Esophagus (tissue), 2 donors: ENCODE measurements around the gene NUDT15. TPM values are rescaled to one million over a fixed set of nuclear protein-coding genes. Genes with fewer than 3 reads are reported as not detected.

ENCODE experiments used
- H3K27ac ChIP-seq, 2 donors: one replicate each; pipeline ENCODE4 v1.5.1; 2013; ENCODE audit warnings: low read depth in 2 of 2, mild to moderate bottlenecking in 2 of 2, inconsistent platforms in 1 of 2, low read length in 1 of 2, moderate library complexity in 1 of 2
- H3K27me3 ChIP-seq, 2 donors: one replicate each; pipeline ENCODE4 v1.6.1; 2013; ENCODE audit warnings: low read length in 2 of 2, control low read depth in 1 of 2, mild to moderate bottlenecking in 1 of 2; ENCODE audit not compliant: insufficient read depth in 2 of 2, control insufficient read depth in 1 of 2
- H3K36me3 ChIP-seq, 2 donors: one replicate each; pipeline ENCODE4 v1.6.1; 2013; ENCODE audit warnings: low read length in 1 of 2; ENCODE audit not compliant: control insufficient read depth in 2 of 2, insufficient read depth in 2 of 2
- H3K4me1 ChIP-seq, 2 donors: one replicate each; pipeline ENCODE4 v1.6.1; 2013; ENCODE audit warnings: low read length in 1 of 2; ENCODE audit not compliant: control insufficient read depth in 2 of 2, insufficient read depth in 2 of 2
- H3K4me3 ChIP-seq, 2 donors: one replicate each; pipeline ENCODE4 v1.5.1; 2013; ENCODE audit warnings: low read length in 2 of 2, mild to moderate bottlenecking in 2 of 2, low read depth in 1 of 2, moderate library complexity in 1 of 2
- H3K9me3 ChIP-seq, 2 donors: one replicate each; pipeline ENCODE4 v1.6.1; 2013; ENCODE audit warnings: mild to moderate bottlenecking in 2 of 2, low read depth in 1 of 2, low read length in 1 of 2, moderate library complexity in 1 of 2; ENCODE audit not compliant: control insufficient read depth in 2 of 2, insufficient read depth in 1 of 2
- WGBS, 2 donors: extraction: QIAGEN DNeasy Blood & Tissue Kit; methylation state at CpG; one replicate each; pipeline ENCODE4 v1.1.7; 2013; 5-methylcytosine and 5-hydroxymethylcytosine counted together
- polyA plus RNA-seq, 2 donors: library from polyadenylated mRNA; stranded (reverse); fragments of 200-250 nt; gene quantifications; one replicate each; pipeline ENCODE4 v1.2.3, GENCODE V29; 2013
- donor health status: healthy with polysubstance abuse.
- donor health status: Bipolar disorder and iron deficiency.

NUDT15 gene
- polyA plus RNA-seq, 2 donors, result 16.8 to 16.9 TPM

GRCh38 chr13:48004201-48004600 lies 33.3 kb upstream of the NUDT15 start:
- 91 to 95% methylated on average over 2 of the region's 2 CpGs for WGBS, 2 donors
- H3K4me1 ChIP-seq, result no peaks in the 10 kb centered on the region
- no peaks in the 10 kb centered on the region for H3K27me3 ChIP-seq
- no peak overlapping the region for H3K4me3 ChIP-seq
- H3K36me3 ChIP-seq, result no peaks in the 10 kb centered on the region
- no peak overlapping the region for H3K27ac ChIP-seq
- H3K9me3 ChIP-seq, result no peaks in the 10 kb centered on the region

GRCh38 chr13:48006396-48006795 lies 31.1 kb upstream of the NUDT15 start:
- H3K9me3 ChIP-seq, result no peaks in the 10 kb centered on the region
- no peaks in the 10 kb centered on the region for H3K27me3 ChIP-seq
- H3K36me3 ChIP-seq, result no peaks in the 10 kb centered on the region
- H3K27ac ChIP-seq, result no peak overlapping the region
- H3K4me3 ChIP-seq, result no peak overlapping the region
- WGBS, 2 donors, result 33 to 72% methylated on average over 1 of the region's 1 CpG
- no peaks in the 10 kb centered on the region for H3K4me1 ChIP-seq

- 24 to 38% methylated on average over 1 of the region's 1 CpG for WGBS, 2 donors
- H3K27ac ChIP-seq, result peak overlapping the region; percentile 34 to 59
These were observed 28.2 kb upstream of the NUDT15 start for GRCh38 chr13:48009284-48009683.

GRCh38 chr13:48010698-48011097 lies 26.8 kb upstream of the NUDT15 start:
- H3K27me3 ChIP-seq, result no peaks in the 10 kb centered on the region
- H3K4me3 ChIP-seq, result no peak overlapping the region
- no peak overlapping the region for H3K27ac ChIP-seq
- H3K36me3 ChIP-seq, result no peaks in the 10 kb centered on the region
- H3K9me3 ChIP-seq, result no peaks in the 10 kb centered on the region
- WGBS, 2 donors, result 75 to 85% methylated on average over 4 of the region's 4 CpGs
- H3K4me1 ChIP-seq, result no peaks in the 10 kb centered on the region

More at GRCh38 chr13:48009284-48009683, 28.2 kb upstream of the NUDT15 start:
- Histone ChIP-seq H3K27me3 (no peaks in the 10 kb centered on the region), H3K4me3 (no peak overlapping the region), H3K36me3 (no peaks in the 10 kb centered on the region), H3K9me3 (no peaks in the 10 kb centered on the region), H3K4me1 (no peaks in the 10 kb centered on the region)

GRCh38 chr13:48012668-48013067 lies 24.9 kb upstream of the NUDT15 start:
- WGBS, 2 donors, result 98 to 100% methylated on average over 1 of the region's 1 CpG
- no peaks in the 10 kb centered on the region for H3K4me1 ChIP-seq

GRCh38 chr13:48014359-48014758 lies 23.2 kb upstream of the NUDT15 start:
- Histone ChIP-seq H3K27ac (no peak overlapping the region), H3K4me3 (no peak overlapping the region), H3K27me3 (no peaks in the 10 kb centered on the region), H3K4me1 (no peaks in the 10 kb centered on the region), H3K36me3 (no peaks in the 10 kb centered on the region), H3K9me3 (no peaks in the 10 kb centered on the region)
- 53 to 55% methylated on average over 2 of the region's 2 CpGs for WGBS, 2 donors

More at GRCh38 chr13:48012668-48013067, 24.9 kb upstream of the NUDT15 start:
- Histone ChIP-seq H3K27ac (no peak overlapping the region), H3K4me3 (no peak overlapping the region), H3K36me3 (no peaks in the 10 kb centered on the region), H3K9me3 (no peaks in the 10 kb centered on the region), H3K27me3 (no peaks in the 10 kb centered on the region)

- Histone ChIP-seq H3K36me3 (no peaks in the 10 kb centered on the region), H3K27me3 (no peaks in the 10 kb centered on the region), H3K4me1 (no peaks in the 10 kb centered on the region), H3K27ac (no peak overlapping the region), H3K4me3 (no peak overlapping the region), H3K9me3 (no peaks in the 10 kb centered on the region)
- WGBS, 2 donors, result 88 to 93% methylated on average over 2 of the region's 2 CpGs
These were observed 18.9 kb upstream of the NUDT15 start for GRCh38 chr13:48018637-48019036.

- Histone ChIP-seq H3K4me1 (no peaks in the 10 kb centered on the region), H3K4me3 (no peak overlapping the region), H3K27me3 (no peaks in the 10 kb centered on the region), H3K27ac (no peak overlapping the region), H3K9me3 (no peaks in the 10 kb centered on the region), H3K36me3 (no peaks in the 10 kb centered on the region)
- whole genome bisulfite sequencing, 2 donors, result 30 to 98% methylated on average over 1 of the region's 1 CpG
These were observed 17.7 kb upstream of the NUDT15 start for GRCh38 chr13:48019796-48020195.

- H3K4me3 ChIP-seq, result no peak overlapping the region
- no peaks in the 10 kb centered on the region for H3K9me3 ChIP-seq
- H3K27ac ChIP-seq, result peak overlapping the region in 1 of 2 donors; percentile 7
- no peaks in the 10 kb centered on the region for H3K4me1 ChIP-seq
- no peaks in the 10 kb centered on the region for H3K36me3 ChIP-seq
- no peaks in the 10 kb centered on the region for H3K27me3 ChIP-seq
These were observed 9.5 kb upstream of the NUDT15 start for GRCh38 chr13:48028066-48028465.

- H3K27me3 ChIP-seq, result no peaks in the 10 kb centered on the region
- no peaks in the 10 kb centered on the region for H3K4me1 ChIP-seq
- no peak overlapping the region for H3K27ac ChIP-seq
- H3K4me3 ChIP-seq, result no peak overlapping the region
- H3K36me3 ChIP-seq, result no peaks in the 10 kb centered on the region
- WGBS, 2 donors, result 67 to 80% methylated on average over 2 of the region's 2 CpGs
- no peaks in the 10 kb centered on the region for H3K9me3 ChIP-seq
These were observed 7.7 kb upstream of the NUDT15 start for GRCh38 chr13:48029859-48030258.
